COLO668 (cell line): ENCODE results near the gene RPH3AL.
"Not testable (repeated sequence)": the region's sequence is repeated elsewhere in the genome, so short reads cannot be mapped to it uniquely, and the experiment has no call there.

Experiments used
- DNase-seq: peaks from one replicate; lab custom pipeline; 2025; ENCODE audit not compliant: unreplicated experiment; lab: John Stamatoyannopoulos, UW

The RPH3AL gene

GRCh38 chr17:246226-246625 lies 106.4 kb downstream of the RPH3AL start:
- DNase-seq: no peak

GRCh38 chr17:245611-246010 lies 107.0 kb downstream of the RPH3AL start:
- no peak for DNase-seq

- no peak for DNase-seq
These were observed 107.6 kb downstream of the RPH3AL start for GRCh38 chr17:245020-245419.

GRCh38 chr17:243924-244323 lies 108.7 kb downstream of the RPH3AL start:
- DNase-seq: not testable (repeated sequence)

- DNase-seq: no peak
These were observed 113.7 kb downstream of the RPH3AL start for GRCh38 chr17:238964-239259.

GRCh38 chr17:238071-238963 lies 114.3 kb downstream of the RPH3AL start:
- no peak for DNase-seq

- no peak for DNase-seq
These were observed 115.1 kb downstream of the RPH3AL start for GRCh38 chr17:237406-237955.

- no peak for DNase-seq
These were observed 115.8 kb downstream of the RPH3AL start for GRCh38 chr17:236641-237405.

- DNase-seq: no peak
These were observed 116.6 kb downstream of the RPH3AL start for GRCh38 chr17:235831-236640.

GRCh38 chr17:234994-235830 lies 117.4 kb downstream of the RPH3AL start:
- not testable (repeated sequence) for DNase-seq

GRCh38 chr17:234163-234993 lies 118.2 kb downstream of the RPH3AL start:
- not testable (repeated sequence) for DNase-seq

- no peak for DNase-seq
These were observed 119.1 kb downstream of the RPH3AL start for GRCh38 chr17:233473-233941.

- no peak for DNase-seq
These were observed 120.4 kb downstream of the RPH3AL start for GRCh38 chr17:231966-232807.

- no peak for DNase-seq
These were observed 121.2 kb downstream of the RPH3AL start for GRCh38 chr17:231191-231965.

- no peak for DNase-seq
These were observed 122.2 kb downstream of the RPH3AL start for GRCh38 chr17:230395-230770.

- no peak for DNase-seq
These were observed 122.8 kb downstream of the RPH3AL start for GRCh38 chr17:229709-230394.
